Panc1 (cell line): ENCODE data around the gene LMOD1. TPM values are rescaled to one million over a fixed set of nuclear protein-coding genes. Genes with fewer than 3 reads are reported as not detected.

Experiments used
- ATAC-seq: fragments of 200-7000 bp; cut with Tn5 transposase; 2 replicates; pipeline ENCODE4 v1.9.1; 2020; ENCODE audit warnings: mild to moderate bottlenecking, moderate library complexity
- BruUV-seq: library from RNA; stranded (reverse); fragments of 400-500 nt; replicated peaks from 2 replicates; lab custom pipeline; 2021; lab: Mats Ljungman, UMichigan
- CTCF ChIA-PET: fragments of 300-600 bp; sonication (Branson Sonifier 250); formaldehyde crosslinking; loops from one replicate; lab custom pipeline; 2022; ENCODE audit warnings: antibody characterized with exemption; lab: Charles Lee
- POLR2A ChIA-PET: fragments of 300-600 bp; sonication (Branson Sonifier 250); formaldehyde crosslinking; loops from one replicate; lab custom pipeline; 2022; ENCODE audit warnings: antibody characterized with exemption; lab: Charles Lee
- DNase-seq: peaks from one replicate; pipeline ENCODE4 v3.0.0-alpha.2; 2010; ENCODE audit warnings: low read depth, low spot score
- H3K27ac ChIP-seq: 2 replicates; pipeline ENCODE4 v1.5.1; 2011; ENCODE audit warnings: mild to moderate bottlenecking, low read length, inconsistent platforms
- H3K27me3 ChIP-seq: fragments of 200-500 bp; sonication (Bioruptor generic); 2 replicates; pipeline ENCODE4 v1.6.0; 2014; ENCODE audit warnings: low read length, inconsistent platforms; ENCODE audit not compliant: control insufficient read depth, insufficient read depth
- H3K36me3 ChIP-seq: fragments of 200-500 bp; sonication (Bioruptor generic); 2 replicates; pipeline ENCODE4 v1.5.1; 2014; ENCODE audit warnings: inconsistent platforms, mild to moderate bottlenecking, low read length, moderate library complexity; ENCODE audit not compliant: control insufficient read depth, insufficient read depth
- H3K4me1 ChIP-seq: 2 replicates; pipeline ENCODE4 v1.5.1; 2011; ENCODE audit warnings: inconsistent platforms, mild to moderate bottlenecking, low read length, moderate library complexity; ENCODE audit not compliant: control insufficient read depth, insufficient read depth
- H3K4me3 ChIP-seq, 2 experiments: 2 replicates each; pipeline ENCODE4 v1.5.1; 2011 to 2012; ENCODE audit warnings: low read depth in 2 of 2, low read length in 2 of 2, mild to moderate bottlenecking in 2 of 2, inconsistent platforms in 1 of 2, moderate library complexity in 1 of 2
- H3K9me3 ChIP-seq: fragments of 200-500 bp; sonication (Bioruptor generic); 2 replicates; pipeline ENCODE4 v1.5.1; 2014; ENCODE audit warnings: low read depth, mild to moderate bottlenecking, inconsistent platforms, low read length, moderate library complexity; ENCODE audit not compliant: control insufficient read depth, insufficient read depth
- CTCF ChIP-seq: fragments of 450-650 bp; IDR thresholded peaks from 2 replicates; pipeline ENCODE4 v1.5.1; 2017; ENCODE audit warnings: mild to moderate bottlenecking
- POLR2AphosphoS5 ChIP-seq: IDR thresholded peaks from 2 replicates; pipeline ENCODE4 v1.6.1; 2012; ENCODE audit warnings: mild to moderate bottlenecking, low read depth, low read length, moderate library complexity
- REST ChIP-seq, 2 experiments: IDR thresholded peaks; 2 replicates each; pipeline ENCODE4 v1.6.1; 2011 to 2012; ENCODE audit warnings: low read depth in 2 of 2, control low read depth in 1 of 2, low read length in 1 of 2, mild to moderate bottlenecking in 1 of 2, moderate library complexity in 1 of 2; ENCODE audit not compliant: insufficient read depth in 1 of 2
- SIN3A ChIP-seq: IDR thresholded peaks from 2 replicates; pipeline ENCODE4 v1.6.1; 2012; ENCODE audit warnings: low read depth, mild to moderate bottlenecking, low read length, moderate library complexity, borderline replicate concordance; ENCODE audit not compliant: insufficient read depth
- TCF7L2 ChIP-seq: IDR thresholded peaks from 2 replicates; pipeline ENCODE4 v1.6.1; 2011; ENCODE audit warnings: mild to moderate bottlenecking, low read depth, low read length, inconsistent platforms
- in situ Hi-C: cut with HindIII; loops from 2 replicates; pipeline ENCODE4 v1.10.0; 2016; ENCODE audit warnings: low sequenced_read_pairs, low pct_unique_long_range_greater_than_20kb
- intact Hi-C: fragments of 100-400 bp; cut with micrococcal nuclease; formaldehyde crosslinking; loops from one replicate; pipeline ENCODE4 v1.10.0; 2022; ENCODE audit not compliant: unreplicated experiment
- total RNA-seq: library from RNA; stranded (reverse); gene quantifications from one replicate; pipeline ENCODE4 v1.2.1, GENCODE V29; 2021; ENCODE audit not compliant: unreplicated experiment

Gene LMOD1
- total RNA-seq, 1 experiment from 2014 or later = 0.13 TPM

- in situ Hi-C loops (no loop called here), intact Hi-C loops (no loop called here)
- peak; percentile 50 for ATAC-seq
- Histone ChIP-seq H3K36me3 (no peaks in the 10 kb centered on the region), H3K9me3 (no peaks in the 10 kb centered on the region), H3K27me3 (no peaks in the 10 kb centered on the region), H3K4me1 (no peaks in the 10 kb centered on the region), H3K27ac (no peak overlapping the region), H3K4me3 (no peak overlapping the region)
- DNase-seq = no peak
- CTCF ChIA-PET = no interaction called here
- POLR2A ChIA-PET = interaction anchor here (0.6 to 0.7 kb wide), 2 partner anchors 19 to 865 kb away, joined by 5 read pairs; no protein-coding TSS in a partner anchor
- no peak for TF ChIP-seq REST (IDR thresholded peaks at IDR 0.05; ENCODE audit: insufficient read depth in 1 of 2, low read depth in 2 of 2, low read length in 1 of 2)
- no peak for TF ChIP-seq TCF7L2
- no peak for TF ChIP-seq POLR2AphosphoS5
- no peak for TF ChIP-seq SIN3A
- no peak for TF ChIP-seq CTCF
- no TSS peak for BruUV-seq
Measured at GRCh38 chr1:201916649-201917249, 29.6 kb downstream of the LMOD1 start.

- H3K36me3 ChIP-seq = no peaks in the 10 kb centered on the region
- no peak overlapping the region for H3K4me3 ChIP-seq
- no TSS peak for BruUV-seq
- H3K4me1 ChIP-seq = no peaks in the 10 kb centered on the region
- intact Hi-C loops = no loop called here
- DNase-seq (no peak), ATAC-seq (no peak)
- TF ChIP-seq TCF7L2 = no peak
- TF ChIP-seq REST (IDR thresholded peaks at IDR 0.05; ENCODE audit: insufficient read depth in 1 of 2, low read depth in 2 of 2, low read length in 1 of 2) = no peak
- no peak for TF ChIP-seq SIN3A
- no peak for TF ChIP-seq CTCF
- TF ChIP-seq POLR2AphosphoS5 = no peak
- no peak overlapping the region for H3K27ac ChIP-seq
- CTCF ChIA-PET = no interaction called here
- H3K27me3 ChIP-seq = no peaks in the 10 kb centered on the region
- POLR2A ChIA-PET = no interaction called here
- in situ Hi-C loops = no loop called here
- H3K9me3 ChIP-seq = no peaks in the 10 kb centered on the region
Measured at GRCh38 chr1:201914456-201915235, 31.7 kb downstream of the LMOD1 start.
